Adrenal gland (tissue), 5 donors: ENCODE results near the gene NUDT4B.
"Not testable (repeated sequence)": the region's sequence is repeated elsewhere in the genome, so short reads cannot be mapped to it uniquely, and the experiment has no call there.

ENCODE experiments used
- CTCF ChIP-seq, 6 experiments: fragments of 450-650 bp in 4 of 6; fragments of 200-600 bp in 2 of 6; sonication (generic) in 1 of 6; IDR thresholded peaks; 1 replicate in 5 of 6; 2 replicates in 1 of 6; pipeline versions ENCODE4 v1.5.1 to v1.8.0; 2016 to 2021; ENCODE audit warnings: antibody characterized with exemption in 6 of 6, mild to moderate bottlenecking in 2 of 6, moderate library complexity in 1 of 6
- POLR2A ChIP-seq, 2 donors: fragments of 450-650 bp; IDR thresholded peaks; one replicate each; pipeline ENCODE4 v1.6.1; 2017; ENCODE audit warnings: antibody characterized with exemption in 2 of 2, mild to moderate bottlenecking in 2 of 2, moderate library complexity in 1 of 2
- donor health status: DM: no; HTN: no; CAD: no.

- not testable (repeated sequence) for TF ChIP-seq POLR2A, CTCF (IDR thresholded peaks at IDR 0.05)
These were observed 16.9 kb downstream of the NUDT4B start for GRCh38 chr1:148765238-148766019.
